Trophoblast cell (in vitro differentiated cells and primary cell): ENCODE results near the gene PPP2R2C.

Experiments
- DNase-seq, 2 donors: peaks; one replicate each; pipeline ENCODE4 v3.0.0-alpha.2; 2016
- H2AFZ ChIP-seq: 2 replicates; pipeline ENCODE4 v1.6.1; 2013; ENCODE audit warnings: low read length, moderate library complexity, mild to moderate bottlenecking; ENCODE audit not compliant: insufficient read depth, poor library complexity
- H2AK5ac ChIP-seq: 2 replicates; pipeline ENCODE4 v1.6.1; 2013; ENCODE audit warnings: mild to moderate bottlenecking, low read length
- H2BK120ac ChIP-seq: 2 replicates; pipeline ENCODE4 v1.6.1; 2013; ENCODE audit warnings: low read length, mild to moderate bottlenecking, moderate library complexity; ENCODE audit not compliant: insufficient read depth, poor library complexity
- H2BK12ac ChIP-seq: 2 replicates; pipeline ENCODE4 v1.6.1; 2013; ENCODE audit warnings: mild to moderate bottlenecking, low read length, moderate library complexity
- H2BK5ac ChIP-seq: 2 replicates; pipeline ENCODE4 v1.6.1; 2013; ENCODE audit warnings: low read length, low read depth, moderate library complexity, mild to moderate bottlenecking; ENCODE audit not compliant: poor library complexity
- H3K14ac ChIP-seq: 2 replicates; pipeline ENCODE4 v1.6.1; 2013; ENCODE audit warnings: mild to moderate bottlenecking, low read length
- H3K18ac ChIP-seq: 2 replicates; pipeline ENCODE4 v1.6.1; 2013; ENCODE audit warnings: mild to moderate bottlenecking, low read length
- H3K23ac ChIP-seq: 2 replicates; pipeline ENCODE4 v1.6.1; 2013; ENCODE audit warnings: low read length
- H3K27ac ChIP-seq: 2 replicates; pipeline ENCODE4 v1.5.1; 2013; ENCODE audit warnings: low read depth, mild to moderate bottlenecking, inconsistent platforms, low read length, moderate library complexity
- H3K27me3 ChIP-seq: 2 replicates; pipeline ENCODE4 v1.6.1; 2013; ENCODE audit warnings: inconsistent platforms, mild to moderate bottlenecking, low read length, moderate library complexity; ENCODE audit not compliant: insufficient read depth
- H3K36me3 ChIP-seq, 2 experiments: 1 replicate in 1 of 2; 2 replicates in 1 of 2; pipeline ENCODE4 v1.6.1; 2013; ENCODE audit warnings: low read length in 2 of 2, mild to moderate bottlenecking in 2 of 2, moderate library complexity in 1 of 2; ENCODE audit not compliant: insufficient read depth in 2 of 2, control insufficient read depth in 1 of 2
- H3K4ac ChIP-seq: 2 replicates; pipeline ENCODE4 v1.6.1; 2013; ENCODE audit warnings: low read depth, mild to moderate bottlenecking, low read length, moderate library complexity
- H3K4me1 ChIP-seq, 2 experiments: 1 replicate in 1 of 2; 2 replicates in 1 of 2; pipeline ENCODE4 v1.6.1; 2013; ENCODE audit warnings: low read length in 2 of 2, mild to moderate bottlenecking in 2 of 2, moderate library complexity in 1 of 2; ENCODE audit not compliant: insufficient read depth in 2 of 2, control insufficient read depth in 1 of 2
- H3K4me2 ChIP-seq: 2 replicates; pipeline ENCODE4 v1.6.1; 2013; ENCODE audit warnings: inconsistent platforms, mild to moderate bottlenecking, low read length, moderate library complexity
- H3K4me3 ChIP-seq: 2 replicates; pipeline ENCODE4 v1.5.1; 2013; ENCODE audit warnings: mild to moderate bottlenecking, low read depth, low read length, inconsistent platforms
- H3K79me1 ChIP-seq: one replicate; pipeline ENCODE4 v1.6.1; 2013; ENCODE audit warnings: low read length
- H3K79me2 ChIP-seq: 2 replicates; pipeline ENCODE4 v1.6.1; 2013; ENCODE audit warnings: low read length, mild to moderate bottlenecking; ENCODE audit not compliant: control insufficient read depth, insufficient read depth, poor library complexity
- H3K9ac ChIP-seq: 2 replicates; pipeline ENCODE4 v1.6.1; 2013; ENCODE audit warnings: mild to moderate bottlenecking, low read length
- H3K9me3 ChIP-seq: 2 replicates; pipeline ENCODE4 v1.6.1; 2013; ENCODE audit warnings: low read depth, mild to moderate bottlenecking, control low read depth, inconsistent platforms, low read length; ENCODE audit not compliant: insufficient read depth
- H4K12ac ChIP-seq: 2 replicates; pipeline ENCODE4 v1.6.1; 2013; ENCODE audit warnings: low read depth, mild to moderate bottlenecking, low read length, moderate library complexity
- H4K8ac ChIP-seq: 2 replicates; pipeline ENCODE4 v1.6.1; 2013; ENCODE audit warnings: low read depth, mild to moderate bottlenecking, low read length, moderate library complexity
- H4K91ac ChIP-seq: one replicate; pipeline ENCODE4 v1.6.1; 2013; ENCODE audit warnings: low read depth, mild to moderate bottlenecking, low read length, moderate library complexity
- WGBS: extraction: QIAGEN DNeasy Blood & Tissue Kit; methylation state at CpG from one replicate; pipeline ENCODE4 v1.1.7; 2013; ENCODE audit warnings: missing lambda C conversion rate; ENCODE audit not compliant: insufficient read length, insufficient coverage; ENCODE audit errors: extremely low coverage; 5-methylcytosine and 5-hydroxymethylcytosine counted together

PPP2R2C gene

GRCh38 chr4:6301051-6301731 is 171.2 kb downstream of the PPP2R2C start:
- Histone ChIP-seq H2AFZ (no peak overlapping the region), H3K27me3 (no peaks in the 10 kb centered on the region), H4K8ac (no peak overlapping the region), H3K79me2 (no peaks in the 10 kb centered on the region), H3K9ac (no peak overlapping the region), H2BK120ac (no peak overlapping the region), H3K9me3 (peaks cover 4% of the 10 kb centered on the region), H3K18ac (no peak overlapping the region), H3K4ac (no peak overlapping the region), H3K23ac (no peak overlapping the region), H3K4me1 (no peaks in the 10 kb centered on the region), H2BK12ac (no peak overlapping the region), H3K79me1 (no peaks in the 10 kb centered on the region), H2BK5ac (no peak overlapping the region), H3K4me2 (no peak overlapping the region), H3K27ac (no peak overlapping the region), H4K12ac (no peak overlapping the region), H3K36me3 (peaks cover 65 to 66% of the 10 kb centered on the region in 2 experiments), H3K4me3 (no peak overlapping the region), H3K14ac (no peak overlapping the region), H2AK5ac (no peak overlapping the region), H4K91ac (no peak overlapping the region)
- no peak for DNase-seq
- WGBS: no CpG with 5 or more reads among the region's 35 CpGs

GRCh38 chr4:6300359-6300758 is 172.1 kb downstream of the PPP2R2C start:
- Histone ChIP-seq H3K23ac (no peak overlapping the region), H4K8ac (no peak overlapping the region), H2BK120ac (no peak overlapping the region), H3K18ac (no peak overlapping the region), H3K79me2 (no peaks in the 10 kb centered on the region), H3K4ac (no peak overlapping the region), H2BK5ac (no peak overlapping the region), H3K4me3 (no peak overlapping the region), H3K4me2 (no peak overlapping the region), H2BK12ac (no peak overlapping the region), H3K79me1 (no peaks in the 10 kb centered on the region), H3K27ac (no peak overlapping the region), H3K36me3 (peaks cover 73 to 74% of the 10 kb centered on the region in 2 experiments), H3K9me3 (peaks cover 4% of the 10 kb centered on the region), H3K4me1 (no peaks in the 10 kb centered on the region), H4K91ac (no peak overlapping the region), H2AFZ (no peak overlapping the region), H3K27me3 (no peaks in the 10 kb centered on the region), H3K14ac (no peak overlapping the region), H4K12ac (no peak overlapping the region), H2AK5ac (no peak overlapping the region), H3K9ac (no peak overlapping the region)
- DNase-seq: no peak
- WGBS: no CpG with 5 or more reads among the region's 11 CpGs

- no peak overlapping the region for H2BK5ac ChIP-seq
Measured at GRCh38 chr4:6299875-6300274, 172.5 kb downstream of the PPP2R2C start.

GRCh38 chr4:6298852-6299251 is 173.6 kb downstream of the PPP2R2C start:
- peaks cover 80 to 81% of the 10 kb centered on the region in 2 experiments for H3K36me3 ChIP-seq
- H3K4me3 ChIP-seq: no peak overlapping the region
- no peak overlapping the region for H4K12ac ChIP-seq
- no peaks in the 10 kb centered on the region for H3K4me1 ChIP-seq
- H3K27me3 ChIP-seq: no peaks in the 10 kb centered on the region
- H3K9ac ChIP-seq: no peak overlapping the region
- peaks cover 7% of the 10 kb centered on the region for H3K9me3 ChIP-seq
- no peak overlapping the region for H2AK5ac ChIP-seq
- no peak overlapping the region for H3K14ac ChIP-seq
- no peak overlapping the region for H2BK120ac ChIP-seq
- no peak overlapping the region for H3K4ac ChIP-seq
- H3K79me1 ChIP-seq: no peaks in the 10 kb centered on the region
- H2BK5ac ChIP-seq: no peak overlapping the region
- H3K27ac ChIP-seq: no peak overlapping the region
- H4K91ac ChIP-seq: no peak overlapping the region
- H3K79me2 ChIP-seq: no peaks in the 10 kb centered on the region
- no peak overlapping the region for H3K23ac ChIP-seq
- H3K4me2 ChIP-seq: no peak overlapping the region
- no CpG with 5 or more reads among the region's 6 CpGs for WGBS
- no peak overlapping the region for H2BK12ac ChIP-seq
- H2AFZ ChIP-seq: no peak overlapping the region
- DNase-seq: no peak
- H3K18ac ChIP-seq: no peak overlapping the region
- no peak overlapping the region for H4K8ac ChIP-seq

More at GRCh38 chr4:6299875-6300274, 172.5 kb downstream of the PPP2R2C start:
- H3K4me2 ChIP-seq: no peak overlapping the region
- H4K12ac ChIP-seq: no peak overlapping the region
- peaks cover 78 to 79% of the 10 kb centered on the region in 2 experiments for H3K36me3 ChIP-seq
- no peaks in the 10 kb centered on the region for H3K4me1 ChIP-seq
- no peak overlapping the region for H2BK120ac ChIP-seq
- no peak overlapping the region for H3K27ac ChIP-seq
- no peak overlapping the region for H3K18ac ChIP-seq
- no peak overlapping the region for H3K9ac ChIP-seq
- H3K23ac ChIP-seq: no peak overlapping the region
- no peaks in the 10 kb centered on the region for H3K79me2 ChIP-seq
- H4K91ac ChIP-seq: no peak overlapping the region
- DNase-seq: no peak
- no peak overlapping the region for H2AK5ac ChIP-seq
- peaks cover 4% of the 10 kb centered on the region for H3K9me3 ChIP-seq
- no peak overlapping the region for H2BK12ac ChIP-seq
- no peak overlapping the region for H3K14ac ChIP-seq
- H3K4me3 ChIP-seq: no peak overlapping the region
- H3K79me1 ChIP-seq: no peaks in the 10 kb centered on the region
- H4K8ac ChIP-seq: no peak overlapping the region
- H2AFZ ChIP-seq: no peak overlapping the region
- H3K27me3 ChIP-seq: no peaks in the 10 kb centered on the region
- H3K4ac ChIP-seq: no peak overlapping the region
- 100% methylated on average over 2 of the region's 12 CpGs for WGBS
